Measurements from ENCODE around the gene DOCK2.

DNA sequence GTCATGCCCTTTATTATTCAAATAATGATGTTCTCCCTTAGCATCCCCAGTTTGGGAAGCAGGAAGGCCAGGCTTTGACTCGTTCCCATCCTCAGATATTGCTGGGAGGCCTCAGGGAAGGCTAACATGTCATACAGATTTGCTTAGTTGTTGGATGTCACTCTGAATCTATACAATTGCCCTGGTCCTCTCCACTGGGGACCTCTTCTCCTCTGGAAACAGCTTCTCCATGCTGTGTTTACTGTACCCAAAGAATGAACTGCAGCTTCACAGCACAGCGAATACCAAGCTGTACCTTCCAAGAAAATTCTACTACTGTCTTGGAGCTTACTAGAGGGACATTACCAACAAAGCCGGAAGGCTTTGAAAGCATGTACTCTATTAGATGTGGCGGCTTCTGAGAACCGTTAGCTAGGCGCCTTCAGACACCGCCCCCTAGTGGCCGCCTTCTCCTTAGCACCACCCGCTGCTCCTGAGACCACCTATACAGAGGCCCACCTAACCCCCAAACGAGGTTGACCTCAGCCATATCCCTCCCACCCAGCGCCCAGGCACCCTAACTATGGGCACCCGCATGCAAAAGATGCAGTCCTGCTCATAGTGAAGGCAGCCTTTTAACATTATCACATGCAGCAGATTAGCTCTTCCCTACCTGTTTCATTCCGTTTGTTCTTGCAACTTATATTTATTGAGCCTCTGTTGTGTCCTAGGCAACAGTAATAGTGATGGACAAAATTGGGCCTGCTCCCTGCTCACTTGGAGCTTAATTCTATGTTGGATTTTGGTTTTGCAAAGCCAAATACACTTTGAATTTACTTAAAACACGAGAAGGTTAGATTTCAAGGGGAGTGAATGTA is 433.7 kb downstream of the DOCK2 start:
- TF ChIP-seq, protein P1, sequence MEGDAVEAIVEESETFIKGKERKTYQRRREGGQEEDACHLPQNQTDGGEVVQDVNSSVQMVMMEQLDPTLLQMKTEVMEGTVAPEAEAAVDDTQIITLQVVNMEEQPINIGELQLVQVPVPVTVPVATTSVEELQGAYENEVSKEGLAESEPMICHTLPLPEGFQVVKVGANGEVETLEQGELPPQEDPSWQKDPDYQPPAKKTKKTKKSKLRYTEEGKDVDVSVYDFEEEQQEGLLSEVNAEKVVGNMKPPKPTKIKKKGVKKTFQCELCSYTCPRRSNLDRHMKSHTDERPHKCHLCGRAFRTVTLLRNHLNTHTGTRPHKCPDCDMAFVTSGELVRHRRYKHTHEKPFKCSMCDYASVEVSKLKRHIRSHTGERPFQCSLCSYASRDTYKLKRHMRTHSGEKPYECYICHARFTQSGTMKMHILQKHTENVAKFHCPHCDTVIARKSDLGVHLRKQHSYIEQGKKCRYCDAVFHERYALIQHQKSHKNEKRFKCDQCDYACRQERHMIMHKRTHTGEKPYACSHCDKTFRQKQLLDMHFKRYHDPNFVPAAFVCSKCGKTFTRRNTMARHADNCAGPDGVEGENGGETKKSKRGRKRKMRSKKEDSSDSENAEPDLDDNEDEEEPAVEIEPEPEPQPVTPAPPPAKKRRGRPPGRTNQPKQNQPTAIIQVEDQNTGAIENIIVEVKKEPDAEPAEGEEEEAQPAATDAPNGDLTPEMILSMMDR (IDR thresholded peaks at IDR 0.05) = peak; percentile 77
- TF ChIP-seq CBX2 (IDR thresholded peaks at IDR 0.05; ENCODE audit: borderline replicate concordance, low read depth) (no peak), SMC3 (IDR thresholded peaks at IDR 0.05) (peak; percentile 61), RFX5 (IDR thresholded peaks at IDR 0.05) (no peak), JUN (IDR thresholded peaks at IDR 0.05) (no peak), GATA3 (IDR thresholded peaks at IDR 0.05; ENCODE audit: borderline replicate concordance) (no peak)

Measured in A549 (cell line).